MCF 10A (cell line): ENCODE data around the gene OSMR. TPM values are rescaled to one million over a fixed set of nuclear protein-coding genes. Genes with fewer than 3 reads are reported as not detected.

Experiments used
- BruUV-seq: library from RNA; stranded (reverse); fragments of 400-500 nt; replicated peaks from 2 replicates; lab custom pipeline; 2021; lab: Mats Ljungman, UMichigan
- CTCF ChIA-PET: fragments of 300-600 bp; sonication (Branson Sonifier 250); formaldehyde crosslinking; extraction: SDS; loops from one replicate; lab custom pipeline; 2021; ENCODE audit warnings: antibody characterized with exemption, inconsistent platforms; lab: Yijun Ruan, JAX
- POLR2A ChIA-PET: fragments of 300-600, 350-650 bp; sonication (Branson Sonifier 250); formaldehyde crosslinking; extraction: SDS; loops from one replicate; lab custom pipeline; 2020; ENCODE audit warnings: antibody characterized with exemption, inconsistent platforms; lab: Yijun Ruan, JAX
- DNase-seq: peaks from one replicate; pipeline ENCODE4 v3.0.0-alpha.2; 2018; ENCODE audit not compliant: unreplicated experiment
- H3K27ac Mint-ChIP-seq: one replicate; pipeline ENCODE4 v1.8.0; 2022; ENCODE audit warnings: mild to moderate bottlenecking, low read depth, mixed read lengths; ENCODE audit not compliant: unreplicated experiment
- H3K27me3 Mint-ChIP-seq: one replicate; pipeline ENCODE4 v1.8.0; 2022; ENCODE audit warnings: mixed read lengths; ENCODE audit not compliant: insufficient read depth, unreplicated experiment
- H3K36me3 Mint-ChIP-seq: one replicate; pipeline ENCODE4 v1.8.0; 2022; ENCODE audit warnings: mild to moderate bottlenecking, moderate library complexity, mixed read lengths; ENCODE audit not compliant: insufficient read depth, unreplicated experiment
- H3K4me1 Mint-ChIP-seq: one replicate; pipeline ENCODE4 v1.8.0; 2022; ENCODE audit warnings: mixed read lengths; ENCODE audit not compliant: insufficient read depth, unreplicated experiment
- H3K4me3 Mint-ChIP-seq: one replicate; pipeline ENCODE4 v1.8.0; 2022; ENCODE audit warnings: mild to moderate bottlenecking, moderate library complexity, mixed read lengths; ENCODE audit not compliant: unreplicated experiment
- H3K9me3 Mint-ChIP-seq: one replicate; pipeline ENCODE4 v1.8.0; 2022; ENCODE audit warnings: mixed read lengths; ENCODE audit not compliant: unreplicated experiment
- intact Hi-C: fragments of 100-400 bp; cut with micrococcal nuclease; formaldehyde crosslinking; loops from 2 replicates; pipeline ENCODE4 v1.14.1; 2022
- total RNA-seq: library from RNA; stranded (reverse); gene quantifications from 2 replicates; pipeline ENCODE4 v1.2.3, GENCODE V29; 2022
- TF ChIP-seq, protein P1 (sequence below): fragments of 200-600 bp; IDR thresholded peaks from one replicate; pipeline ENCODE4 v1.8.0; 2022; ENCODE audit warnings: antibody characterized with exemption, mild to moderate bottlenecking; ENCODE audit not compliant: unreplicated experiment

OSMR gene
- total RNA-seq, 1 experiment from 2014 or later, result 89.1 TPM

DNA sequence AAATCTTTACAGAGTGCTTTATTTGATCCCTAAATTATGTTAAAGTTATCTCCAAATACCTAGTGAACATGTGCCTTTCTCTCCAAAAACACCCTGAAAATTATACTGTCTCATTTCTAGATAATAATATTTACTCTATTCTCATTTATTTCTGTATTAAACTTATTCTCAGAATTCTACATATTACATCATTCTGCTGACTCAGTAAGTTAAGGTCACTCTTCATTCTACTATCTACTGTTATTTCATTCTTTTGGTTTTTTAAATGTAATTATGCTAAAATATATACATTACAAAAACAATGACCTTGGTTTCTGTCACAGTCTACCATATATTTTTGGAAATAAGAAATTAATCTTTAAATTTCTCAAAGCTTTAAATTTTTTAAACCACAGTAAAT is 132.2 kb downstream of the OSMR start:
- Mint-ChIP-seq H3K36me3 (peaks cover 36% of the 10 kb centered on the region), H3K27me3 (no peaks in the 10 kb centered on the region), H3K9me3 (no peaks in the 10 kb centered on the region), H3K4me3 (no peak overlapping the region), H3K4me1 (peaks cover 13% of the 10 kb centered on the region), H3K27ac (no peak overlapping the region)
- POLR2A ChIA-PET, result no interaction called here
- BruUV-seq, result no TSS peak
- DNase-seq, result no peak
- CTCF ChIA-PET, result interaction anchor here (1.2 to 1.8 kb wide), 2 partner anchors 239 to 770 kb away, joined by 3 to 4 read pairs; no protein-coding TSS in a partner anchor
- TF ChIP-seq, protein P1, sequence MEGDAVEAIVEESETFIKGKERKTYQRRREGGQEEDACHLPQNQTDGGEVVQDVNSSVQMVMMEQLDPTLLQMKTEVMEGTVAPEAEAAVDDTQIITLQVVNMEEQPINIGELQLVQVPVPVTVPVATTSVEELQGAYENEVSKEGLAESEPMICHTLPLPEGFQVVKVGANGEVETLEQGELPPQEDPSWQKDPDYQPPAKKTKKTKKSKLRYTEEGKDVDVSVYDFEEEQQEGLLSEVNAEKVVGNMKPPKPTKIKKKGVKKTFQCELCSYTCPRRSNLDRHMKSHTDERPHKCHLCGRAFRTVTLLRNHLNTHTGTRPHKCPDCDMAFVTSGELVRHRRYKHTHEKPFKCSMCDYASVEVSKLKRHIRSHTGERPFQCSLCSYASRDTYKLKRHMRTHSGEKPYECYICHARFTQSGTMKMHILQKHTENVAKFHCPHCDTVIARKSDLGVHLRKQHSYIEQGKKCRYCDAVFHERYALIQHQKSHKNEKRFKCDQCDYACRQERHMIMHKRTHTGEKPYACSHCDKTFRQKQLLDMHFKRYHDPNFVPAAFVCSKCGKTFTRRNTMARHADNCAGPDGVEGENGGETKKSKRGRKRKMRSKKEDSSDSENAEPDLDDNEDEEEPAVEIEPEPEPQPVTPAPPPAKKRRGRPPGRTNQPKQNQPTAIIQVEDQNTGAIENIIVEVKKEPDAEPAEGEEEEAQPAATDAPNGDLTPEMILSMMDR, result no peak
- intact Hi-C loops, result no loop called here

DNA sequence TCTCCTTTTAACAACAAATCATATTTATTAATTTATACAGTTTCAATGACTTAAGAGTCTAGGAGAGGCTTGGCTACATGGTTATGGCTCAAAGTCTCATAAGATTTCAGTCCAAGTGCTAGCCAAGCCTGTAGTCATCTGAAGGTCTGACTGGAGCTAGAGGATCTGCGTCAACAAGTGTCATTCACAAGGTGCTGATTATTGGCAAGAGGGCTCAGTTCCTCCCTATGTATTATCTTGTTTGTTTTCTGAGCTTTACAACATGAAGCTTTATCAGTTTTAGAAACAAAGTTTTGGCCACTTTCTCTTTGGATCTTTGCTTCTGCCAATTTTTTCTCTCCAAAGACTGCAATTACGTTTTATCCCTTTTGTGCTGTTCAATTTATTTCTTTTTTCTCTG is 133.7 kb downstream of the OSMR start:
- intact Hi-C loops, result no loop called here
- ChIA-PET POLR2A (no interaction called here), CTCF (no interaction called here)
- H3K27me3 Mint-ChIP-seq, result no peaks in the 10 kb centered on the region
- no peaks in the 10 kb centered on the region for H3K9me3 Mint-ChIP-seq
- H3K4me3 Mint-ChIP-seq, result no peak overlapping the region
- TF ChIP-seq, protein P1, result no peak
- peak overlapping the region; percentile 29 for H3K27ac Mint-ChIP-seq
- peaks cover 22% of the 10 kb centered on the region for H3K36me3 Mint-ChIP-seq
- DNase-seq, result no peak
- peaks cover 7% of the 10 kb centered on the region for H3K4me1 Mint-ChIP-seq
- BruUV-seq, result no TSS peak

Other genes with a start within 250 kb of the OSMR start
- gene RICTOR, start 228.4 kb downstream of the OSMR start, total RNA-seq, result 24.8 and 25.7 TPM in 2 replicates